NCI-H2171 (cell line): ENCODE measurements around the gene CCDC3.
A peak's percentile ranks its signal among the peaks of the same experiment; 100 is the strongest.

Experiments
- DNase-seq: peaks from one replicate; lab custom pipeline; 2025; lab: John Stamatoyannopoulos, UW

Gene CCDC3

GRCh38 chr10:12922117-12922900, 79.2 kb downstream of the CCDC3 start:
- DNase-seq, result no peak

- DNase-seq, result no peak
Observed at GRCh38 chr10:12921163-12921562, 80.3 kb downstream of the CCDC3 start.

GRCh38 chr10:12919574-12919973, 81.9 kb downstream of the CCDC3 start:
- no peak for DNase-seq

- no peak for DNase-seq
Observed at GRCh38 chr10:12916587-12916986, 84.9 kb downstream of the CCDC3 start.

GRCh38 chr10:12915637-12916168, 85.8 kb downstream of the CCDC3 start:
- no peak for DNase-seq

GRCh38 chr10:12914111-12914510, 87.4 kb downstream of the CCDC3 start:
- DNase-seq, result no peak

- no peak for DNase-seq
Observed at GRCh38 chr10:12911795-12912194, 89.7 kb downstream of the CCDC3 start.

- DNase-seq, result no peak
Observed at GRCh38 chr10:12910835-12911234, 90.7 kb downstream of the CCDC3 start.

GRCh38 chr10:12909836-12910185, 91.7 kb downstream of the CCDC3 start:
- DNase-seq, result no peak

GRCh38 chr10:12909182-12909835, 92.2 kb downstream of the CCDC3 start:
- DNase-seq, result no peak

- DNase-seq, result no peak
Observed at GRCh38 chr10:12908773-12909172, 92.7 kb downstream of the CCDC3 start.

- DNase-seq, result no peak
Observed at GRCh38 chr10:12907656-12908055, 93.9 kb downstream of the CCDC3 start.

GRCh38 chr10:12906051-12906541, 95.4 kb downstream of the CCDC3 start:
- no peak for DNase-seq

GRCh38 chr10:12905067-12905466, 96.4 kb downstream of the CCDC3 start:
- DNase-seq, result no peak

- DNase-seq, result no peak
Observed at GRCh38 chr10:12902851-12903358, 98.6 kb downstream of the CCDC3 start.

GRCh38 chr10:12902135-12902572, 99.4 kb downstream of the CCDC3 start:
- DNase-seq, result peak; percentile 22

GRCh38 chr10:12899546-12899945, 102.0 kb downstream of the CCDC3 start:
- DNase-seq, result no peak

GRCh38 chr10:12898271-12898670, 103.2 kb downstream of the CCDC3 start:
- no peak for DNase-seq

GRCh38 chr10:12897278-12897677, 104.2 kb downstream of the CCDC3 start:
- DNase-seq, result no peak

- no peak for DNase-seq
Observed at GRCh38 chr10:12896251-12896650, 105.3 kb downstream of the CCDC3 start.

GRCh38 chr10:12892924-12893323, 108.6 kb downstream of the CCDC3 start:
- DNase-seq, result no peak

GRCh38 chr10:12890958-12891357, 110.6 kb downstream of the CCDC3 start:
- DNase-seq, result no peak

- no peak for DNase-seq
Observed at GRCh38 chr10:12888470-12888869, 113.0 kb downstream of the CCDC3 start.
